ENCODE measurements around the gene PIF1.
"Not testable (repeated sequence)": the region's sequence is repeated elsewhere in the genome, so short reads cannot be mapped to it uniquely, and the experiment has no call there.

Gene PIF1

GRCh38 chr15:64847448-64847847 is 22.0 kb upstream of the PIF1 start:
- DNase-seq (ENCODE audit: low read depth in 4 of 4, low spot score in 1 of 4) = no peak

- DNase-seq (ENCODE audit: low read depth in 4 of 4, low spot score in 1 of 4) = no peak
Observed at GRCh38 chr15:64847016-64847415, 21.6 kb upstream of the PIF1 start.

- DNase-seq (ENCODE audit: low read depth in 4 of 4, low spot score in 1 of 4) = no peak
Observed at GRCh38 chr15:64845831-64846595, 20.6 kb upstream of the PIF1 start.

- DNase-seq (ENCODE audit: low read depth in 4 of 4, low spot score in 1 of 4) = no peak
Observed at GRCh38 chr15:64845183-64845611, 19.8 kb upstream of the PIF1 start.

GRCh38 chr15:64844576-64845145 is 19.2 kb upstream of the PIF1 start:
- DNase-seq (ENCODE audit: low read depth in 4 of 4, low spot score in 1 of 4) = no peak

- DNase-seq (ENCODE audit: low read depth in 4 of 4, low spot score in 1 of 4) = no peak
Observed at GRCh38 chr15:64843991-64844390, 18.5 kb upstream of the PIF1 start.

GRCh38 chr15:64842986-64843561 is 17.6 kb upstream of the PIF1 start:
- DNase-seq (ENCODE audit: low read depth in 4 of 4, low spot score in 1 of 4) = no peak

GRCh38 chr15:64842096-64842939 is 16.9 kb upstream of the PIF1 start:
- no peak for DNase-seq (ENCODE audit: low read depth in 4 of 4, low spot score in 1 of 4)

- peak; percentile 42 to 88 (median 70) for DNase-seq (ENCODE audit: low read depth in 4 of 4, low spot score in 1 of 4)
Observed at GRCh38 chr15:64841344-64842095, 16.1 kb upstream of the PIF1 start, which contains the start of gene PLEKHO2. PLEKHO2 (plus strand) TSS chr15:64841915; CDS start chr15:64842017, 102 bp downstream.

- no peak for DNase-seq (ENCODE audit: low read depth in 4 of 4, low spot score in 1 of 4)
Observed at GRCh38 chr15:64841060-64841343, 15.6 kb upstream of the PIF1 start.

- DNase-seq (ENCODE audit: low read depth in 4 of 4, low spot score in 1 of 4) = no peak
Observed at GRCh38 chr15:64837502-64837901, 12.1 kb upstream of the PIF1 start.

GRCh38 chr15:64836023-64836536 is 10.6 kb upstream of the PIF1 start:
- DNase-seq (ENCODE audit: low read depth in 4 of 4, low spot score in 1 of 4) = no peak

- DNase-seq (ENCODE audit: low read depth in 4 of 4, low spot score in 1 of 4) = no peak
Observed at GRCh38 chr15:64833690-64834089, 8.2 kb upstream of the PIF1 start.

- no peak for DNase-seq (ENCODE audit: low read depth in 4 of 4, low spot score in 1 of 4)
Observed at GRCh38 chr15:64828985-64829384, 3.5 kb upstream of the PIF1 start.

- no peak for DNase-seq (ENCODE audit: low read depth in 4 of 4, low spot score in 1 of 4)
Observed at GRCh38 chr15:64824929-64825430, 467 bp downstream of the PIF1 start.

GRCh38 chr15:64816452-64816851 is 9.0 kb downstream of the PIF1 start:
- DNase-seq (ENCODE audit: low read depth in 4 of 4, low spot score in 1 of 4) = no peak

- DNase-seq (ENCODE audit: low read depth in 4 of 4, low spot score in 1 of 4) = not testable (repeated sequence)
Observed at GRCh38 chr15:64814965-64815364, 10.5 kb downstream of the PIF1 start.

GRCh38 chr15:64814283-64814682 is 11.2 kb downstream of the PIF1 start:
- DNase-seq (ENCODE audit: low read depth in 4 of 4, low spot score in 1 of 4) = not testable (repeated sequence)

GRCh38 chr15:64813075-64813474 is 12.4 kb downstream of the PIF1 start:
- no peak for DNase-seq (ENCODE audit: low read depth in 4 of 4, low spot score in 1 of 4)

GRCh38 chr15:64810497-64811326 is 14.7 kb downstream of the PIF1 start:
- DNase-seq (ENCODE audit: low read depth in 4 of 4, low spot score in 1 of 4) = no peak
